GM23248 (cell line): Measurements from ENCODE around the gene MICAL2.

Source experiments
- EZH2 ChIP-seq: fragments of 200-600 bp; sonication (generic); IDR thresholded peaks from 2 replicates; pipeline ENCODE4 v1.6.1; 2018; ENCODE audit warnings: antibody characterized with exemption, mild to moderate bottlenecking; ENCODE audit not compliant: insufficient read depth, poor library complexity, severe bottlenecking
- EZH2phosphoT487 ChIP-seq: fragments of 200-600 bp; sonication (generic); IDR thresholded peaks from 2 replicates; pipeline ENCODE4 v1.6.1; 2018; ENCODE audit warnings: antibody characterized with exemption, moderate library complexity, mild to moderate bottlenecking, low read depth; ENCODE audit not compliant: insufficient read depth

- TF ChIP-seq EZH2 = no peak
- TF ChIP-seq EZH2phosphoT487 = no peak
Observed at GRCh38 chr11:12137938-12138731, 27.7 kb downstream of the MICAL2 start.
